ENCODE measurements around the gene ARHGAP42. TPM values are rescaled to one million over a fixed set of nuclear protein-coding genes. Genes with fewer than 3 reads are reported as not detected.

Gene ARHGAP42
- total and polyA plus RNA-seq, 2 of the 4 experiments (the other 2 are of a cell fraction) = 2.9 to 7.3 TPM

GRCh38 chr11:100942016-100942415, 254.9 kb downstream of the ARHGAP42 start:
- no peak overlapping the region for H3K23ac ChIP-seq (ENCODE audit: low read depth, low read length)
- 0 out of 2 replicates have a peak, but pooled peaks cover 2% of the 10 kb centered on the region for H3K4me1 ChIP-seq (ENCODE audit: control insufficient read depth, insufficient read depth, low read length)
- no peak overlapping the region for H2AK9ac ChIP-seq (replicated peaks; ENCODE audit: low read depth, low read length, poor library complexity)
- no peaks in the 10 kb centered on the region for H3K36me3 ChIP-seq (ENCODE audit: control insufficient read depth, insufficient read depth, low read length)
- H3K27me3 ChIP-seq (ENCODE audit: control insufficient read depth, insufficient read depth, low read length) = no peaks in the 10 kb centered on the region
- H3K9me3 ChIP-seq (ENCODE audit: control insufficient read depth, insufficient read depth, low read length) = no peaks in the 10 kb centered on the region
- no peak overlapping the region for H4K91ac ChIP-seq (ENCODE audit: insufficient read depth, low read depth, low read length)
- BruUV-seq (replicated peaks) = no TSS peak
- dilution Hi-C loops (cut with HindIII; ENCODE audit: low sequenced_read_pairs, unreplicated experiment) = no loop called here
- no peak overlapping the region for H3K14ac ChIP-seq (replicated peaks; ENCODE audit: low read depth, low read length)
- no peak overlapping the region for H2BK5ac ChIP-seq (ENCODE audit: low read depth, low read length, poor library complexity, severe bottlenecking)
- DNase-seq (peak; percentile 45), ATAC-seq (ENCODE audit: low read depth) (peak; percentile 62)
- TF ChIP-seq BHLHE40 (IDR thresholded peaks at IDR 0.05; ENCODE audit: low read depth, low read length) (no peak), MAFK (IDR thresholded peaks at IDR 0.05; ENCODE audit: low read depth, low read length) (no peak), MXI1 (IDR thresholded peaks at IDR 0.05; ENCODE audit: borderline replicate concordance, low read depth, low read length) (no peak), RAD21 (IDR thresholded peaks at IDR 0.05; ENCODE audit: low read length) (no peak), FOS (IDR thresholded peaks at IDR 0.05; ENCODE audit: low read depth, low read length) (no peak), CTCF (conservative IDR thresholded peaks at IDR 0.05; ENCODE audit: low read depth, low read length) (no peak), CEBPB (IDR thresholded peaks at IDR 0.05; ENCODE audit: low read depth, low read length) (no peak), MAZ (IDR thresholded peaks at IDR 0.05; ENCODE audit: borderline replicate concordance, low read depth, low read length) (no peak), NFE2L2 (IDR thresholded peaks at IDR 0.05; ENCODE audit: low read depth, low read length) (no peak), POLR2A (IDR thresholded peaks at IDR 0.05; ENCODE audit: low read depth, low read length) (no peak), RCOR1 (IDR thresholded peaks at IDR 0.05; ENCODE audit: insufficient replicate concordance, low read length) (no peak)
- no peak overlapping the region for H3K4me3 ChIP-seq (ENCODE audit: insufficient read depth, low read depth, low read length)
- H4K8ac ChIP-seq (ENCODE audit: low read depth in 2 of 2, low read length in 2 of 2) = no peak overlapping the region
- H3K79me1 ChIP-seq (ENCODE audit: low read depth in 1 of 2, low read length in 2 of 2) = no peaks in the 10 kb centered on the region
- no peak overlapping the region for H2BK120ac ChIP-seq (ENCODE audit: low read depth, low read length)
- H2AK5ac ChIP-seq (ENCODE audit: low read depth, low read length) = no peak overlapping the region
- no peak overlapping the region for H3K4me2 ChIP-seq (ENCODE audit: low read depth, low read length)
- H3K9ac ChIP-seq (ENCODE audit: low read depth, low read length) = no peak overlapping the region
- H3K56ac ChIP-seq (ENCODE audit: extremely low read depth, insufficient read depth, low read length) = no peak overlapping the region
- no peak overlapping the region for H3K4ac ChIP-seq (ENCODE audit: low read depth, low read length)
- no peak overlapping the region for H2BK15ac ChIP-seq (ENCODE audit: low read depth, low read length)
- no peak overlapping the region for H3K27ac ChIP-seq (ENCODE audit: insufficient read depth, low read length)
- in situ Hi-C loops (cut with MboI; ENCODE audit: low sequenced_read_pairs) = loop anchor here (25.0 kb wide), 1 partner anchor 1430 kb away; no protein-coding TSS in a partner anchor
- H2BK20ac ChIP-seq (ENCODE audit: low read depth, low read length) = no peak overlapping the region
- WGBS, 2 experiments (ENCODE audit: extremely low coverage in 2 of 2, insufficient read length in 1 of 2) = no CpG with 5 or more reads among the region's 4 CpGs
- H4K20me1 ChIP-seq (ENCODE audit: insufficient read depth, low read length) = no peaks in the 10 kb centered on the region
- no peak overlapping the region for H3K18ac ChIP-seq (ENCODE audit: low read depth, low read length)
- H3K9me1 ChIP-seq (ENCODE audit: insufficient read depth, low read length) = no peaks in the 10 kb centered on the region
- intact Hi-C loops (cut with micrococcal nuclease) = no loop called here
- H2AFZ ChIP-seq (replicated peaks; ENCODE audit: low read length, poor library complexity) = no peak overlapping the region
- CTCF ChIA-PET = interaction anchor here (0.5 kb wide), 1 partner anchor 864 kb away, joined by 4 read pairs; no protein-coding TSS in a partner anchor
- POLR2A ChIA-PET (ENCODE audit: unreplicated experiment) = no interaction called here
- no peak overlapping the region for H4K5ac ChIP-seq (ENCODE audit: low read depth, low read length)

Measured in IMR-90 (cell line).